NCI-H345 (cell line): ENCODE data around the gene DUSP3.

ENCODE experiments used
- DNase-seq: peaks from one replicate; lab custom pipeline; 2025; lab: John Stamatoyannopoulos, UW

The DUSP3 gene

GRCh38 chr17:43768382-43768781 is 10.4 kb downstream of the DUSP3 start:
- no peak for DNase-seq

- no peak for DNase-seq
Measured at GRCh38 chr17:43767713-43768059, 11.1 kb downstream of the DUSP3 start.

DNA sequence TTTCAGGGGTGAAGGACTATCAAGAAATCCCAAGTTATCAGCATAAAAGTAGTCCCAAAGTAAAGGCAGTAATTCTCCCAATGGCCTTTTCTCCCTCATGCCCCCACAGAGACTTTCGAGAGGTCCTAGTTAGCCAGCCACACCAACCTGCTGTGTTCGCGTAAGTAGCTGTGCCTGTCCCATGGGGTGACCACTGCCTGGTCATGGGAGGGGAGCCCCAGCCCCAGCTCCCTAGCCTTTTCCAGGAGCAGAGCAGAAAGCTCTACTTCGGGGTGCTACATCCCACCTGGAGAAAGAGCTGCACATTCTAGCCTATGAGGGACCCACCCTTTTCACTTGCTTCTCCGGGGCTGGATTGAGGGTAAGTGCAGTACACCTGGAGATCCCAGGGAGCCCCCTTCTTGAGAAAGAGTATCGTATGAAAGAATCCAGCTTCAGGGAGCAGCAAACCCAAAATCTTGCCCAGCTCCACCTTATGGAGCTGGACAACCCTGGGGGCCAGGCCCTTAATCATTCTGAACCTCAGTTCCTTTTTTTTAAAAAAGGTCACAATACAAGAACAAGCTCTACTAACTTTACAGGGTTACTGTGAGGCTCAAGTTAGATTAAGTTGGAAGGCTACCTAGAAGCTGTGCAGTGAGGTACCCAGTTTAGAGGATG is 11.6 kb downstream of the DUSP3 start:
- DNase-seq, result no peak

GRCh38 chr17:43766413-43767052 is 12.2 kb downstream of the DUSP3 start:
- peak; percentile 49 for DNase-seq

DNA sequence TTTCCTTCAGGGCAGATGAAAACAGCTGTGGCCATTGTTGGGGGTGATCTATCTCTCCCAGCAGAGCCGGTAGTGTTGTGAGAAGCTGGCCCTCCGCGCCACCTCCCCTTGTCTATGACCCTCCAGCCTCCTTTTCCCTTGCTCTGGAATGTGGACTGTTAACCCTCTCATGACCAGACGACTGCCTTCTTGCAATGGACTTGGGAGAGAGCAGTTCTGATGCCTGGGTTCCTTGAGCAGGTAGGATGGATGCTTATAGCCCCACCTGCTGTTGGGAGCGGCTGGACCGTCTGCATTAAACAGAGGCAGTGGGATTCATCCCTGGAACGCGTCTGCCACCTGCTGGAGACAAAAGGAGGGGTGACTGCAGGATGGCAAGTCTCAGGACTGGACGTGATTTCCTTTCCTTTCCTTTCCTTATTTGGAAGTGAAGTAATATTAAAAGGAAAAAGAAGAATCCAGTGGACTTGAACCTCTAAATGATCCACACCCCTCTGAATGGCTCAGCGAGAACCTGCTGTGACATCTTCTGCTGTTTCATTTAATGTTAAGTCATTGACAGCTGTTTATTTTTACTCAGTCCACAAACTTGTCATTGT is 18.4 kb downstream of the DUSP3 start:
- DNase-seq, result peak; percentile 87

DNA sequence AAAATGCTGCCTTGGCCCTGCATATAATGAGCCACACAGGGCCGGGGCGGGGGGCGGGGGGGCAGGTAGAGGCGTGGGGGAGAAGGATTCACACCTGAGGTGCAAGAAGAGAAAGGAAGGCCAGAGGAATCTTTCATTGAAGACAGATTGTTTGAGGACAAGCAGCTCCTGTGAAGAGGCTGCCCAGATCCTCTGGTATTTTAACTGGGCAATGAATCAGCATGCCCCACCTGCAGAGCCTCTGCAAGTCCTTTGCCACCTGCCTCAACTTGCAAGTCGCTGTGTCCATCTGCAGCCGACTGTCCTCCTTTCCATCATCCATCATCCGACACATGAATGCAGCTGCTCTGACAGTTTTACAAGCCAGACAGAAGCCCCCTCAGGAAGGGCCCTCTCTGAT is 18.9 kb downstream of the DUSP3 start:
- no peak for DNase-seq

DNA sequence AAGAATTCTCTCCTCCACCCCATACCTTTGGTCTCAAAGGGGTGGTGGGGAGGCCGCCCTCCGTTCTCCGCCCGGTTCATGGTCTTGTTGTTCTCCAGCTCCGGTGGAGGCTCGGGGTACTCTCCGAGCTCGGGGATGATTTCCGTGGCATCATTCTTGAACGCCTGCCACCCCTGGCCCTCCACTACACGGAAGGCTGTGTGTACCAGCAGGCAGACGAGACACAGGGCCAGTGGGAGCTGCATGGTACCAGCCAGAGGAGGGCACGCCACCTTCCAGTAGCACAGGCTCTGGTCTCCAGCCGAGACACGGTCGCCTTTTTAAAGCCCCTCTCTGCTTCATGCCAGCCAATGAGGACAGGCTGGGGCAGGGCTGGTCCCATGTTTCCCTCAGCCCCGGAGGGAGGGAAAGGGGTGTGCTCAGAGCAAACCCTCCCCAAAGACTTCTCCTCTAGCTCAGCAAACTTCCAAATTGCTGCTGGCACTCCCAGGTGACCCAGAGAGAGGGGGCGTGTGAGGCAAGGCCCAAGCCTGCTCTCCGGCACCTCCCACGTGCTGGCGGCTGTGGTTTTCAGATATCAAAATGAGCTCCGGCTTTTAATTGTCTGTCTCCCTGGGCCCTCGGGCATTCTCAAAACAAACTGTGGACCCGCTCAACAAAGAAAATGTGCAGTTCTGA is 20.1 kb downstream of the DUSP3 start, which contains the start of gene SOST:
Gene SOST (minus strand): TSS at position 295 of the 678 bp plus-strand sequence. CDS start 50 bp downstream, at position 245.
- DNase-seq, result no peak

DNA sequence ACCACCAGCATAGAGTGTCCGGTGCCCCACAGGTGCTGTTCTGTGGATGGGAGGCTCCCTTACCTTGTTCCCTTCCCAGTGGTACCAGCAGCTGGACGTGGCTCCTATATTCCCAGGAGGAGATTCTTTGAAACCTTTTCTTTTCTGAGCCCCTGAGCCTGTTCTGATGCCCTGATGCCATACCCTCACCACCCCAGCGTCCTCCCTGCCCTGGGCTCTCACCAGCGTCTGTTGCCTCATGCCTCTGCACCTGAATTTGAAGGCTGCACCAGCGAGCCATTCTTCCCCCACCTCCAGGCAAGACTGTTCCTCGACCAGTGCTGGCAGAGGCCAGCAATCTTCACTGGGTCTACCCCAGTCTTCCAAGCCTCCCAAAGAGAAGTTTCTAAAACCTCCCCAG is 20.7 kb downstream of the DUSP3 start:
- DNase-seq, result no peak

- DNase-seq, result no peak
Measured at GRCh38 chr17:43757171-43757660, 21.6 kb downstream of the DUSP3 start.

GRCh38 chr17:43756201-43756600 is 22.6 kb downstream of the DUSP3 start:
- no peak for DNase-seq

GRCh38 chr17:43755389-43755875 is 23.3 kb downstream of the DUSP3 start:
- DNase-seq, result peak; percentile 3

DNA sequence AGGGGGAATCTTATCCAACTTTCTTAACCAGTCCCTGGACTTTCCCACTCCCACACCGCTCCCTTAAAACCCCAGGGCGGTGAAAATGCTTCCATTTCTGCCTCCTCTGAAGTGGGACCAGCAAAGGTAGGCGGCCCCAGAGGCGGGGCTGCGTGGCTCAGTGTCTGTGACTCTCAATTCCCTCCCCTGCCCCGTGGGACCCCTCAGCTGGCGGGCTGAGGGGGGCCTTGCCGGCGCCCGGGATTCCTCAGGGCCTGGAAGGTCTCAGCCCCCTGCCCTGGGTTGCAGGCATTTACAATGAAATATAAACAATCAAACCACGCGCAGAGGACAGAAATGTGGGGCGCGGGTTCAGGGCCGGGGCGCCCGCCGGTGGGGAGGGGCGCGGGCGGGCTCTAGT is 23.8 kb downstream of the DUSP3 start:
- DNase-seq, result no peak

DNA sequence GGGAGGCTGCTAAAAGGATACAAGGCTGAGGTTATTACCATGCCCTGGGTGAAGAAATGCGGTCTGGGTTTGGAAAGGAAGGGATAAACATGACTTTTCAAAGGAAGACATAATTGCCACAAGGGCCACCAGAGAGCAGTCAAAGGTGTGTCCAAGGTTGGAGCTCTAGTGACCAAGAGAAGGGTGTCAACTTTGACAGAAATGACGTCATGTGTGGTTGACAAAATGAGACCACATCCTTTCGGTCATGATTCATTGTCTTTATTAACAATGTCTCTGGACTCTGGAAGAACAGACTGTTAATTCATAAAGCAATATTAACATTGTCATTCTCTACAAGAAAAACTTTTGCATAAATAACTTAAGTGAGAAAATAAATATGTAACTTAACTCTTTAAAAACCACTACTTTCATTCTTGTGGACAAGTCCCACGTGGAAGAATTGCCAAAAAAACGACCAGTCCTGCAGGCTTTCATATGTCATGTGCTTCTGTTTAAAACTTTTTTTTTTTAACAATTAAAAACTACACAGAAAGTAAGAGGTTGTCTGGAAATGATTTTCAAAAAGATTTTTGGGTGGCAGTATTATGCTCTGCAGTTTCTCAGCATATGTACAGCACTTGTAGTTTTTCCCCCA is 25.2 kb downstream of the DUSP3 start:
- DNase-seq, result no peak

DNA sequence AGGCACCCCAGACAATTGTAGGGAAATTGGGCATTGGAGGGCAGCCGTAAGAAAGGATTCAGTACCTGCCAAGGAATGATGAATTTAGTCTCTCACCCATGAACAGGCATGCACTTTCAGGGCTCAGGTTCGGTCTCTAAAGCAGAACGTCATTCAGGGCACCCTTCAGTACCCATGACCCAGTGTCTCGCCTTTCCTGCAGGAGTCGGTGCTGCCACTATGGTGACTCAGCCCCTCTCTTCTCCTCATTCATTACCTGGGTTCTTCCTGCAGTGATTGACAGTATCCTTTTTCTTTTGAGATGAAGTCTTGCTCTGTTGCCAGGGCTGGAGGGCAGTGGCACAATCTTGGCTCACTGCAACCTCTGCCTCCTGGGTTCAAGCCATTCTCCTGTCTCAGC is 28.6 kb downstream of the DUSP3 start:
- DNase-seq, result no peak

GRCh38 chr17:43745541-43745940 is 33.2 kb downstream of the DUSP3 start:
- DNase-seq, result no peak

GRCh38 chr17:43741636-43742035 is 37.1 kb downstream of the DUSP3 start:
- no peak for DNase-seq

- DNase-seq, result no peak
Measured at GRCh38 chr17:43740541-43740940, 38.2 kb downstream of the DUSP3 start.

GRCh38 chr17:43737722-43738121 is 41.1 kb downstream of the DUSP3 start:
- DNase-seq, result no peak

GRCh38 chr17:43736389-43736788 is 42.4 kb downstream of the DUSP3 start:
- no peak for DNase-seq

DNA sequence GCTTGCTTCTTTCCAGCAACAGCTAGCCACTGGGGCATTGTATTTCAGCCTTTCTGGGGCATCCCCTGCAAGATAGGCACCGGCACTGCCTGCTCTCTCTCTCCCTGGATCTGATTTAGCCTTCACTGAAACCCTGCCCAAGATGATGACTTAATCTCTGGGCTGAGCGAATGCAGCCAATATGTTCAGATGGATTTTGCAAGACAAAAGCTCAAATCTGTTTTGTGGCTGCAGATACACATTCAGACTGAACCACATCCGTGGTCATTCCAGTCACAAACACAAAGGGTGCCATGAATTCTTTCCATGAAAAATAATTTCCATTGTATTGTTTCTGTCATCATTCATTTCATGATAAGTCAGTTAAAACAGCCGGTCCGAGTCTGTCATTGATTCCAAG is 44.4 kb downstream of the DUSP3 start:
- no peak for DNase-seq

- DNase-seq, result no peak
Measured at GRCh38 chr17:43733956-43734355, 44.8 kb downstream of the DUSP3 start.

- no peak for DNase-seq
Measured at GRCh38 chr17:43732958-43733357, 45.8 kb downstream of the DUSP3 start.
